HEK293 (cell line): ENCODE data around the gene ITGA5.

ENCODE experiments used
- ATF2 ChIP-seq: fragments of 450-650 bp; formaldehyde crosslinking; IDR thresholded peaks from 2 replicates; pipeline ENCODE4 v1.5.1; 2016; ENCODE audit warnings: missing biosample characterization, missing genetic modification characterization, low read depth
- BCL11A ChIP-seq: fragments of 450-650 bp; formaldehyde crosslinking; IDR thresholded peaks from 2 replicates; pipeline ENCODE4 v1.5.1; 2016; ENCODE audit warnings: low read depth, missing biosample characterization, missing genetic modification characterization
- BCL11B ChIP-seq: fragments of 450-650 bp; formaldehyde crosslinking; IDR thresholded peaks from 2 replicates; pipeline ENCODE4 v1.5.1; 2016; ENCODE audit warnings: low read depth, missing biosample characterization, missing genetic modification characterization
- CTCF ChIP-seq: fragments of 450-650 bp; formaldehyde crosslinking; IDR thresholded peaks from 2 replicates; pipeline ENCODE4 v1.5.1; 2016; ENCODE audit warnings: missing biosample characterization, missing genetic modification characterization
- KLF1 ChIP-seq: fragments of 450-650 bp; formaldehyde crosslinking; IDR thresholded peaks from 2 replicates; pipeline ENCODE4 v1.5.1; 2016; ENCODE audit warnings: missing biosample characterization, missing genetic modification characterization
- KLF9 ChIP-seq: fragments of 450-650 bp; formaldehyde crosslinking; IDR thresholded peaks from 2 replicates; pipeline ENCODE4 v1.5.1; 2016; ENCODE audit warnings: missing biosample characterization, missing genetic modification characterization, low read depth
- SALL2 ChIP-seq: fragments of 450-650 bp; formaldehyde crosslinking; IDR thresholded peaks from 2 replicates; pipeline ENCODE4 v1.5.0; 2017; ENCODE audit warnings: missing biosample characterization, mild to moderate bottlenecking, missing genetic modification characterization, borderline replicate concordance
- ZBTB17 ChIP-seq: fragments of 450-650 bp; formaldehyde crosslinking; IDR thresholded peaks from 2 replicates; pipeline ENCODE4 v1.5.1; 2016; ENCODE audit warnings: missing biosample characterization, missing genetic modification characterization
- ZBTB26 ChIP-seq: fragments of 450-650 bp; formaldehyde crosslinking; optimal IDR thresholded peaks from 2 replicates; pipeline ENCODE3; 2016; ENCODE audit warnings: missing biosample characterization, mild to moderate bottlenecking, missing genetic modification characterization
- ZEB2 ChIP-seq: fragments of 450-650 bp; formaldehyde crosslinking; IDR thresholded peaks from 2 replicates; pipeline ENCODE4 v1.5.1; 2016; ENCODE audit warnings: missing biosample characterization, missing genetic modification characterization
- ZNF133 ChIP-seq: fragments of 450-650 bp; formaldehyde crosslinking; IDR thresholded peaks from 2 replicates; pipeline ENCODE4 v1.5.1; 2016; ENCODE audit warnings: missing biosample characterization, missing genetic modification characterization
- ZNF140 ChIP-seq: fragments of 450-650 bp; formaldehyde crosslinking; IDR thresholded peaks from 2 replicates; pipeline ENCODE4 v1.5.1; 2016; ENCODE audit warnings: missing biosample characterization, missing genetic modification characterization
- ZNF202 ChIP-seq: fragments of 450-650 bp; formaldehyde crosslinking; IDR thresholded peaks from 2 replicates; pipeline ENCODE4 v1.5.1; 2016; ENCODE audit warnings: missing biosample characterization, missing genetic modification characterization, borderline replicate concordance
- ZNF391 ChIP-seq: fragments of 450-650 bp; formaldehyde crosslinking; IDR thresholded peaks from 2 replicates; pipeline ENCODE4 v1.5.1; 2016; ENCODE audit warnings: low read depth, missing biosample characterization, missing genetic modification characterization, borderline replicate concordance
- ZNF48 ChIP-seq: fragments of 450-650 bp; formaldehyde crosslinking; IDR thresholded peaks from 2 replicates; pipeline ENCODE4 v1.5.1; 2016; ENCODE audit warnings: missing biosample characterization, missing genetic modification characterization
- ZNF561 ChIP-seq: fragments of 450-650 bp; IDR thresholded peaks from 2 replicates; pipeline ENCODE4 v1.5.1; 2018; ENCODE audit warnings: missing biosample characterization, missing genetic modification characterization, borderline replicate concordance
- ZNF580 ChIP-seq: fragments of 450-650 bp; formaldehyde crosslinking; IDR thresholded peaks from 2 replicates; pipeline ENCODE4 v1.5.1; 2016; ENCODE audit warnings: missing biosample characterization, missing genetic modification characterization
- ZNF624 ChIP-seq: fragments of 450-650 bp; formaldehyde crosslinking; IDR thresholded peaks from 2 replicates; pipeline ENCODE4 v1.5.1; 2017; ENCODE audit warnings: missing biosample characterization, missing genetic modification characterization
- ZNF626 ChIP-seq: fragments of 450-650 bp; sonication (Bioruptor Pico); formaldehyde crosslinking; IDR thresholded peaks from 2 replicates; pipeline ENCODE4 v1.5.1; 2018; ENCODE audit warnings: missing biosample characterization, missing genetic modification characterization, inconsistent platforms
- ZNF654 ChIP-seq: fragments of 450-650 bp; formaldehyde crosslinking; IDR thresholded peaks from 2 replicates; pipeline ENCODE4 v1.5.1; 2016; ENCODE audit warnings: low read depth, missing biosample characterization, missing genetic modification characterization
- ZNF660 ChIP-seq: fragments of 450-650 bp; IDR thresholded peaks from 2 replicates; pipeline ENCODE4 v1.5.1; 2018; ENCODE audit warnings: missing biosample characterization, mild to moderate bottlenecking, missing genetic modification characterization
- ZNF837 ChIP-seq: fragments of 450-650 bp; formaldehyde crosslinking; IDR thresholded peaks from 2 replicates; pipeline ENCODE4 v1.5.1; 2016; ENCODE audit warnings: missing biosample characterization, missing genetic modification characterization
- TF ChIP-seq, protein P1 (sequence below): fragments of 450-650 bp; formaldehyde crosslinking; IDR thresholded peaks from 2 replicates; pipeline ENCODE4 v1.5.1; 2016; ENCODE audit warnings: missing biosample characterization, missing genetic modification characterization
- TF ChIP-seq, protein P2 (sequence below): fragments of 450-650 bp; formaldehyde crosslinking; IDR thresholded peaks from 2 replicates; pipeline ENCODE4 v1.5.1; 2016; ENCODE audit warnings: missing biosample characterization, missing genetic modification characterization
- TF ChIP-seq, protein P3 (sequence below): fragments of 450-650 bp; formaldehyde crosslinking; IDR thresholded peaks from 2 replicates; pipeline ENCODE4 v1.5.1; 2016; ENCODE audit warnings: missing biosample characterization, missing genetic modification characterization
- TF ChIP-seq, protein P4 (sequence below): fragments of 450-650 bp; formaldehyde crosslinking; IDR thresholded peaks from 2 replicates; pipeline ENCODE4 v1.5.1; 2016; ENCODE audit warnings: missing biosample characterization, missing genetic modification characterization, borderline replicate concordance

Gene ITGA5

GRCh38 chr12:54358945-54359761 lies 59.9 kb downstream of the ITGA5 start (continued):
- peak; percentile 67 for TF ChIP-seq ATF2
- TF ChIP-seq ZNF660 (tag by site-specific recombination): peak; percentile 88
- TF ChIP-seq ZNF133 (tag by site-specific recombination): no peak
- TF ChIP-seq, protein P1, sequence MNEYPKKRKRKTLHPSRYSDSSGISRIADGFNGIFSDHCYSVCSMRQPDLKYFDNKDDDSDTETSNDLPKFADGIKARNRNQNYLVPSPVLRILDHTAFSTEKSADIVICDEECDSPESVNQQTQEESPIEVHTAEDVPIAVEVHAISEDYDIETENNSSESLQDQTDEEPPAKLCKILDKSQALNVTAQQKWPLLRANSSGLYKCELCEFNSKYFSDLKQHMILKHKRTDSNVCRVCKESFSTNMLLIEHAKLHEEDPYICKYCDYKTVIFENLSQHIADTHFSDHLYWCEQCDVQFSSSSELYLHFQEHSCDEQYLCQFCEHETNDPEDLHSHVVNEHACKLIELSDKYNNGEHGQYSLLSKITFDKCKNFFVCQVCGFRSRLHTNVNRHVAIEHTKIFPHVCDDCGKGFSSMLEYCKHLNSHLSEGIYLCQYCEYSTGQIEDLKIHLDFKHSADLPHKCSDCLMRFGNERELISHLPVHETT: peak; percentile 99
- no peak for TF ChIP-seq CTCF (tag by site-specific recombination)
- TF ChIP-seq ZNF837 (tag by site-specific recombination): peak; percentile 48; the same call in 1 of the 2 replicates
- TF ChIP-seq ZBTB17 (tag by site-specific recombination): peak; percentile 95
- peak; percentile 80 for TF ChIP-seq KLF1
- peak; percentile 99 for TF ChIP-seq ZNF580
- TF ChIP-seq ZNF626 (tag by site-specific recombination): no peak
- TF ChIP-seq, protein P2, sequence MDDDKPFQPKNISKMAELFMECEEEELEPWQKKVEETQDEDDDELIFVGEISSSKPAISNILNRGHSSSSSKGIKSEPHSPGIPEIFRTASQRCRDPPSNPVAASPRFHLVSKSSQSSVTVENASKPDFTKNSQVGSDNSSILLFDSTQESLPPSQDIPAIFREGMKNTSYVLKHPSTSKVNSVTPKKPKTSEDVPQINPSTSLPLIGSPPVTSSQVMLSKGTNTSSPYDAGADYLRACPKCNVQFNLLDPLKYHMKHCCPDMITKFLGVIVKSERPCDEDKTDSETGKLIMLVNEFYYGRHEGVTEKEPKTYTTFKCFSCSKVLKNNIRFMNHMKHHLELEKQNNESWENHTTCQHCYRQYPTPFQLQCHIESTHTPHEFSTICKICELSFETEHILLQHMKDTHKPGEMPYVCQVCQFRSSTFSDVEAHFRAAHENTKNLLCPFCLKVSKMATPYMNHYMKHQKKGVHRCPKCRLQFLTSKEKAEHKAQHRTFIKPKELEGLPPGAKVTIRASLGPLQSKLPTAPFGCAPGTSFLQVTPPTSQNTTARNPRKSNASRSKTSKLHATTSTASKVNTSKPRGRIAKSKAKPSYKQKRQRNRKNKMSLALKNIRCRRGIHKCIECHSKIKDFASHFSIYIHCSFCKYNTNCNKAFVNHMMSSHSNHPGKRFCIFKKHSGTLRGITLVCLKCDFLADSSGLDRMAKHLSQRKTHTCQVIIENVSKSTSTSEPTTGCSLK (tag by site-specific recombination): no peak
- TF ChIP-seq ZNF654 (tag by site-specific recombination): peak; percentile 36; the same call in 1 of the 2 replicates
- no peak for TF ChIP-seq ZNF202 (tag by site-specific recombination)
- TF ChIP-seq SALL2 (tag by site-specific recombination): no peak
- peak; percentile 94 for TF ChIP-seq BCL11A (tag by site-specific recombination)
- peak; percentile 98 for TF ChIP-seq ZNF561 (tag by site-specific recombination)
- TF ChIP-seq, protein P3, sequence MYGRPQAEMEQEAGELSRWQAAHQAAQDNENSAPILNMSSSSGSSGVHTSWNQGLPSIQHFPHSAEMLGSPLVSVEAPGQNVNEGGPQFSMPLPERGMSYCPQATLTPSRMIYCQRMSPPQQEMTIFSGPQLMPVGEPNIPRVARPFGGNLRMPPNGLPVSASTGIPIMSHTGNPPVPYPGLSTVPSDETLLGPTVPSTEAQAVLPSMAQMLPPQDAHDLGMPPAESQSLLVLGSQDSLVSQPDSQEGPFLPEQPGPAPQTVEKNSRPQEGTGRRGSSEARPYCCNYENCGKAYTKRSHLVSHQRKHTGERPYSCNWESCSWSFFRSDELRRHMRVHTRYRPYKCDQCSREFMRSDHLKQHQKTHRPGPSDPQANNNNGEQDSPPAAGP (tag by site-specific recombination): peak; percentile 100
- TF ChIP-seq ZEB2 (tag by site-specific recombination): peak; percentile 94
- TF ChIP-seq KLF9 (tag by site-specific recombination): peak; percentile 86
- TF ChIP-seq, protein P4, sequence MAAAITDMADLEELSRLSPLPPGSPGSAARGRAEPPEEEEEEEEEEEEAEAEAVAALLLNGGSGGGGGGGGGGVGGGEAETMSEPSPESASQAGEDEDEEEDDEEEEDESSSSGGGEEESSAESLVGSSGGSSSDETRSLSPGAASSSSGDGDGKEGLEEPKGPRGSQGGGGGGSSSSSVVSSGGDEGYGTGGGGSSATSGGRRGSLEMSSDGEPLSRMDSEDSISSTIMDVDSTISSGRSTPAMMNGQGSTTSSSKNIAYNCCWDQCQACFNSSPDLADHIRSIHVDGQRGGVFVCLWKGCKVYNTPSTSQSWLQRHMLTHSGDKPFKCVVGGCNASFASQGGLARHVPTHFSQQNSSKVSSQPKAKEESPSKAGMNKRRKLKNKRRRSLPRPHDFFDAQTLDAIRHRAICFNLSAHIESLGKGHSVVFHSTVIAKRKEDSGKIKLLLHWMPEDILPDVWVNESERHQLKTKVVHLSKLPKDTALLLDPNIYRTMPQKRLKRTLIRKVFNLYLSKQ: no peak
- TF ChIP-seq ZNF140 (tag by site-specific recombination): no peak
- no peak for TF ChIP-seq ZNF624 (tag by site-specific recombination)
- TF ChIP-seq ZNF48 (tag by site-specific recombination): no peak; the same call in 1 of the 2 replicates
- TF ChIP-seq ZNF391 (tag by site-specific recombination): peak; percentile 95
- TF ChIP-seq ZBTB26: peak; percentile 62
- peak; percentile 95 for TF ChIP-seq BCL11B (tag by site-specific recombination)
